Natural killer cell treated with Interleukin-12 subunit alpha and Interleukin-12 subunit beta and Interleukin-15 and Interleukin-18, amount 100 ng/mL, for 72 hours (primary cell): ENCODE data around the gene AP3B2. TPM values are rescaled to one million over a fixed set of nuclear protein-coding genes. Genes with fewer than 3 reads are reported as not detected.

ENCODE experiments used
- ATAC-seq, 2 donors: fragments of 150-1000 bp; cut with Tn5 transposase in 1 of 2; sonication (Bioruptor Pico), chemical (Tn5 transposase) in 1 of 2; 2 replicates each; pipeline ENCODE4 v1.10.0; 2021
- DNase-seq: peaks from one replicate; pipeline ENCODE4 v3.0.0; 2022; ENCODE audit warnings: low spot score
- H3K27ac Mint-ChIP-seq, 2 donors: 1 replicate in 1 of 2; 2 replicates in 1 of 2; pipeline ENCODE4 v1.8.0; 2022; ENCODE audit warnings: mixed read lengths in 2 of 2, mild to moderate bottlenecking in 1 of 2, moderate library complexity in 1 of 2
- H3K27me3 Mint-ChIP-seq, 2 donors: 1 replicate in 1 of 2; 2 replicates in 1 of 2; pipeline ENCODE4 v1.8.0; 2022; ENCODE audit warnings: mixed read lengths in 2 of 2
- H3K36me3 Mint-ChIP-seq: one replicate; pipeline ENCODE4 v1.8.0; 2022; ENCODE audit warnings: mixed read lengths
- H3K4me1 Mint-ChIP-seq, 2 donors: 1 replicate in 1 of 2; 2 replicates in 1 of 2; pipeline ENCODE4 v1.8.0; 2022; ENCODE audit warnings: low read depth in 2 of 2, mixed read lengths in 2 of 2, mild to moderate bottlenecking in 1 of 2
- H3K4me3 Mint-ChIP-seq: one replicate; pipeline ENCODE4 v1.8.0; 2022; ENCODE audit warnings: mixed read lengths
- H3K9me3 Mint-ChIP-seq: 2 replicates; pipeline ENCODE4 v1.8.0; 2022; ENCODE audit warnings: mixed read lengths
- total RNA-seq, 2 donors: library from RNA; stranded (reverse); gene quantifications; one replicate each; pipeline ENCODE4 v1.2.3, GENCODE V29; 2022

AP3B2 gene
- total RNA-seq, 2 donors from 2014 or later = 1.1 to 1.4 TPM

DNA sequence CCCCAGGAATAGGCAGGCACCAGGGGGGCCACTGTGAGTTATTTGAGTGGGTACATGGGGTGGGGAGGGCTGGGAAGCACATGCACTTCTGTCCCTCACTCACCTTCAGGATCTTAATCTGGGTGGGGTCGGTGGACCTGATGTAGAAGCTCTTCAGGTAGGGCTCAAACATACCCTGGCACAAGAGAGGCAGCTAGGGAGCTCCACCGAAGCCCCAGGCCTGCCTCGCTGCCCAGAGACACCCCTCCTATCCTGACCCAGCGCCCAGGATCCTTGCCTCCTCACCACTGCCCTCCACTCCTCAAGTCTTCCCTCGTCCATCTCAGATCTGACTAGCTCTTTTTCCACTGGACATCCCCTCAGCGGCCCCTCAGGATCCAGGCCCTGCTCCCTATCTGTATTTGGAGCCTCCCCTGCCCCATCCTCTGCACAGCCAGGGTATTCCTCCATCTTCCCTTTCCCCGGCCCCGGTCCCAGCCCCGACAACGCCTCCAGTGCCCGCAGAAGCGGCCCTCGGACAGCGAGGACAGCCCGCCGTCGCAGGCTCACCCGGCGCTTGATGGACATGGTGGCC, 30.0 kb downstream of the AP3B2 start:
- peaks cover 0 to 14% of the 10 kb centered on the region in 2 donors for H3K4me1 Mint-ChIP-seq
- H3K9me3 Mint-ChIP-seq = no peaks in the 10 kb centered on the region
- H3K27me3 Mint-ChIP-seq = peaks cover 15 to 28% of the 10 kb centered on the region in 2 donors
- no peak for DNase-seq
- no peak for ATAC-seq
- H3K4me3 Mint-ChIP-seq = peak overlapping the region; percentile 72
- H3K36me3 Mint-ChIP-seq = no peaks in the 10 kb centered on the region
- peak overlapping the region in 1 of 2 donors; percentile 40 for H3K27ac Mint-ChIP-seq

DNA sequence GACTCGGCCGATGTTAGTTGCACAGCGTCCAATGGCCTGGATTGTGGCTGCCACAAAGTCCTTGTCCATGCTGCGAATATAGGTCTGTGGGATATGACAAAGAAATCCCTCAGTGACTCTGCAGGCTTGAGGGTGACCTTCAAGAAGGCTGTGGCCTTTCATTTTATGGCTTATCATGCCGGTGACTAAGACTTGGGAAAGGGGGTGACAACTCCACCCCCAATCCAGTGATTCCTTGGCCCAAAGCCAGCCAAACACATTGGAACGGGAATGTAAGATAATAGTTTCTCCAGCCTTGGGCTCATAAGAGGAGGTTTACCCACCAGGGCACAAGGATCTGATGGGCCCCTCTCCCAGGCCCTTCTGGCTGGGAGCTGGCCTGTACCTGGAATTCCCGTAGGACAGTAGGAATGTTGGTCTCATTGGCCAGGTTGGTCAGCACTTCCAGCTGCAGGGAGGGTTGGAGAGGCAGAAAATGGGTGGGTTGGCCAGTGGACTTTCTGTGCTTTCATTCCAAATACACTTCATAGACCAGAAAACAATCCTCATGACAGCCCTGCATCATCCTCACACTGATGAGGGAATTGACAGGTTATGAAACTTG, 31.9 kb downstream of the AP3B2 start:
- Mint-ChIP-seq H3K27me3 (peaks cover 7 to 22% of the 10 kb centered on the region in 2 donors), H3K36me3 (no peaks in the 10 kb centered on the region), H3K4me1 (peaks cover 0 to 14% of the 10 kb centered on the region in 2 donors), H3K27ac (no peak overlapping the region), H3K9me3 (no peaks in the 10 kb centered on the region), H3K4me3 (no peak overlapping the region)
- ATAC-seq (no peak), DNase-seq (no peak)

DNA sequence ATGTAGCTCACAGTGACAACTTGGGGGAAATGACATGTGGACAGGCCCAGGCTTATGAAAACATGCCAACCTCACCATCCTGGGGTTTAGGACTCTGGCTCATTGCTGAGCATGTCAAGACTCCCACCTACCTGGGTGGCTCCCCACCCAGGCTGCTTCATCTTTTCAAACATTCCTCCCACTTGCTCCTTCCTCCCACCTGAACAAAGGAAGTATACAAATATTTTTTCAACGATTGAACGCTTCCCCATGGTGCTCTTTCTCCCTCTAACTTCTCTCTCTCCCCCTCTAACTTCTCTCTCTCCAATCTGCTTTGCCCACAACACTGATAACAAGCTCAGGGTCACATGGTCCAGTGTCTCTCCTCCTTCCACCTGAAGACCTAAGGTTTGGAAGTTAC, 34.8 kb downstream of the AP3B2 start:
- Mint-ChIP-seq H3K36me3 (no peaks in the 10 kb centered on the region), H3K27me3 (peaks cover 14 to 19% of the 10 kb centered on the region in 2 donors), H3K9me3 (no peaks in the 10 kb centered on the region), H3K4me3 (no peak overlapping the region), H3K27ac (no peak overlapping the region), H3K4me1 (peaks cover 0 to 3% of the 10 kb centered on the region in 2 donors)
- ATAC-seq (no peak), DNase-seq (no peak)

DNA sequence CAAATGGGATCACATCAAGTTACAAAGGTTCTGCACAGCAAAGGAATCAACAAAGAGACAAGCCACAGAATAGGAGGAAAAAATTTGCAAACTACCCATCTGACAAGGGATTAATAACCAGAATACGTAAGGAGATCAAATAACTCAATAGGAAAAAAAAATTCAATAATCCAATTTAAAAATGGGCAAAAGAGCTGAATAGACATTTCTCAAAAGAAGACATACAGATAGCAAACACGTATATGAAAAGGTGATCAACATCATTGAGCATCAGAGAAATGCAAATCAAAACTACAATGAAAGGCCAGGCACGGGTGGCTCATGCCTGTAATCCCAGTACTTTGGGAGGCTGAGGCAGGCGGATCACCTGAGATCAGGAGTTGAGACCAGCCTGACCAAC, 39.0 kb downstream of the AP3B2 start:
- Mint-ChIP-seq H3K4me3 (no peak overlapping the region), H3K27ac (no peak overlapping the region), H3K9me3 (no peaks in the 10 kb centered on the region), H3K36me3 (no peaks in the 10 kb centered on the region), H3K4me1 (no peaks in the 10 kb centered on the region), H3K27me3 (peaks cover 16 to 18% of the 10 kb centered on the region in 2 donors)
- ATAC-seq (no peak), DNase-seq (no peak)

DNA sequence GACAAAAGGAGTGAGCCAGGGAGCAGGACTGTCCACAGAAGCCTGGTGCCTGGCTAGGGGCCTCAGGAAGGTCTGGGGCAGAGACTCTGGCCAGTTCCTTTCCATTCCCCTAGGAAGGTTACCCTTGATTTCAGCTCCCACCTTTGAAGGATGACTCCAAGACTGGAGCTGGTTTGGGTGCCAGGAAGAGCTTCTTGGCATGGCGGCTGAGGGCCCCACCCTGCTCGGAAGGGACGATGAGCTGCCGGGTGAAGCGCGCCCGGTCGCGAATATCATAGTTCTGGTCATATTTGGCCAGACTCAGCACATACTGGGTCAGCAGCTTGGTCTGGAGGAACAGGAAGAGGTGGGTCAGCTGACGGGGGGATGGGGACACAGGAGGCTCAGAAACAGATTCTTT, 43.1 kb downstream of the AP3B2 start:
- Mint-ChIP-seq H3K4me3 (no peak overlapping the region), H3K27me3 (peaks cover 13 to 16% of the 10 kb centered on the region in 2 donors), H3K27ac (no peak overlapping the region), H3K9me3 (no peaks in the 10 kb centered on the region), H3K36me3 (no peaks in the 10 kb centered on the region), H3K4me1 (no peaks in the 10 kb centered on the region)
- no peak for DNase-seq
- ATAC-seq = no peak

DNA sequence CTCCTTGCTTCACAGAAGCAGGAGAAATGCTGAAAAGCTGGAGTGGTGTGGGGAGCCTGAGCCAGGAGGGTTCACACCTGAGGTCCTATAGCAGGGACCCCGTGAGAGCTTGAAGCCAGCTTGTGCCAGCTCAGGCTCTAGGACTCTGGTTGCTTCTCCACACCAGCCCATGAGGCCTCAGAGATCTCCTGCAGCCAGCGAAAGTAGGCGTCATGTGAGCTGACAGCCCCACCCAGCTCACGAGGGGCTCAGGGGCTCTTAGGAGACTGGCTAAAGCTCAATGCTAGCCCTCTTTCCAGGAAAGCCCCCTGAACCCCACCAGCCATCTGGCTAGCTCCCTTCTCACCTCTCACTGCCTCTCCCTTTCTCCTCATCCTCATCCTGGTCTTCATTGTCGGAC, 45.7 kb downstream of the AP3B2 start:
- no peak for ATAC-seq
- no peaks in the 10 kb centered on the region for H3K36me3 Mint-ChIP-seq
- H3K27ac Mint-ChIP-seq = no peak overlapping the region

DNA sequence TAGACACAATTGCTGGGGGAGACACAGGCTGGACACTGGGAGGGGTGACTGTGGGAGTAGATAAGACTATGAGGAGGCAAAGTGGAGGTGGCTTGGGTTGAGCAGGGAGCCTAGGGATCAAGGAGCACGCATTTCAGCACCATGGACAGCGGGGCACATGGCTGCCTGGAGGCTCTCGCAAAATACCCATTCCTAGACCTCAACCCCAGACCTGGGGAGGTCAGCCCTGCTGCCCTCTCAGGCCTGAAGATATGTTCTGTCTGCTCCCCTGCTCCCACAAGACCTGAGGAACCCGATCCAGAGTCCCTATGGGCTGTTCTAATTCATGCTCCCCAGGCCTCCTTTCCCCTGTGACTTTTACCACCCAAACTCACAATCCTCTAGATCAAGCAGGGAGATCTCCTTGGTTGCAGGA, 46.5 kb downstream of the AP3B2 start:
- no peaks in the 10 kb centered on the region for H3K4me1 Mint-ChIP-seq
- H3K4me3 Mint-ChIP-seq = no peak overlapping the region
- ATAC-seq = no peak
- peaks cover 11 to 23% of the 10 kb centered on the region in 2 donors for H3K27me3 Mint-ChIP-seq
- no peak for DNase-seq
- no peaks in the 10 kb centered on the region for H3K9me3 Mint-ChIP-seq
- H3K27ac Mint-ChIP-seq = no peak overlapping the region
- no peaks in the 10 kb centered on the region for H3K36me3 Mint-ChIP-seq

More for the DNA sequence above, 45.7 kb downstream of the AP3B2 start:
- no peak for DNase-seq
- Mint-ChIP-seq H3K27me3 (peaks cover 19 to 26% of the 10 kb centered on the region in 2 donors), H3K4me1 (no peaks in the 10 kb centered on the region), H3K9me3 (no peaks in the 10 kb centered on the region), H3K4me3 (no peak overlapping the region)

DNA sequence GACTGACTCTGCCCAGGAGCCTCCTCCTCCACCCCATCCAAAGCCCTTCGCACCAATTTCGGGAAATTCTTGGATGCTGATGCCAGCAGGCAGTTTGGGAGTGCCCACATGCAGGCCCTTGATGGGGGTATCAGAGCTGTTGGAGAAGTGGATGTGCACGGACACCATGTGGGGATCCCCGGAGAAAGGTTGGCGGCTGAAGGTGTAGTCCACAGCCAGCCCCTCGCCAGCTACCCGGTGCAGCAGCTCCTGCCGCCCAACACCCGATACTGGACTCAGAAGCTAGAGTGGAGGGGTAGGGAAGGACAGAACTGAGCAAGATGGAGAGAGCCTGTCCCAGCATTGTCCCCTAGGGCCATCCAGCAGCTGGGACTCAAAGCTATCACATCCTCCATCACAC, 47.0 kb downstream of the AP3B2 start:
- peaks cover 11 to 23% of the 10 kb centered on the region in 2 donors for H3K27me3 Mint-ChIP-seq
- no peaks in the 10 kb centered on the region for H3K4me1 Mint-ChIP-seq
- no peaks in the 10 kb centered on the region for H3K9me3 Mint-ChIP-seq
- no peak for ATAC-seq
- H3K36me3 Mint-ChIP-seq = no peaks in the 10 kb centered on the region
- no peak for DNase-seq
- no peak overlapping the region for H3K27ac Mint-ChIP-seq
- no peak overlapping the region for H3K4me3 Mint-ChIP-seq

DNA sequence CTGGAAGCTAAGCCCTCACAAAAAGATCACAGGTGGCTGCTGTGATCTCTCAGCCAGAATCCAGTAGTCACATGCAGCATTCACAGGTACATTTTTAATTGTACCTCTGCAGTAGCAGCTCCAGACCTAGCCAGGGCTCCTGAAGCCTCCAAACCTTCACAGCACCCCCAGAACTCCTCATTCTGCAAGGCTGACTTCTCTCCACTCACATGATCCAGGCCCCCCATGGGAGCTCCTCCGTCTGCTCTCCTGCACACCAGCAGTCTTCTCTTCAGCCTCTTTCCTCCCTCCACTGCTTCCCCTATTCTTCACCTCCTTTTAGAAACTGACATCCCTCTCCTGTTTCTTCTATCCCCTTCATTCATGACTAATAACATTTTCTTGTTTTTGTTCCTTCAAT, 49.3 kb downstream of the AP3B2 start:
- Mint-ChIP-seq H3K36me3 (no peaks in the 10 kb centered on the region), H3K27ac (no peak overlapping the region), H3K4me1 (no peaks in the 10 kb centered on the region), H3K27me3 (peaks cover 11 to 24% of the 10 kb centered on the region in 2 donors), H3K9me3 (no peaks in the 10 kb centered on the region), H3K4me3 (no peak overlapping the region)
- no peak for DNase-seq
- no peak for ATAC-seq

DNA sequence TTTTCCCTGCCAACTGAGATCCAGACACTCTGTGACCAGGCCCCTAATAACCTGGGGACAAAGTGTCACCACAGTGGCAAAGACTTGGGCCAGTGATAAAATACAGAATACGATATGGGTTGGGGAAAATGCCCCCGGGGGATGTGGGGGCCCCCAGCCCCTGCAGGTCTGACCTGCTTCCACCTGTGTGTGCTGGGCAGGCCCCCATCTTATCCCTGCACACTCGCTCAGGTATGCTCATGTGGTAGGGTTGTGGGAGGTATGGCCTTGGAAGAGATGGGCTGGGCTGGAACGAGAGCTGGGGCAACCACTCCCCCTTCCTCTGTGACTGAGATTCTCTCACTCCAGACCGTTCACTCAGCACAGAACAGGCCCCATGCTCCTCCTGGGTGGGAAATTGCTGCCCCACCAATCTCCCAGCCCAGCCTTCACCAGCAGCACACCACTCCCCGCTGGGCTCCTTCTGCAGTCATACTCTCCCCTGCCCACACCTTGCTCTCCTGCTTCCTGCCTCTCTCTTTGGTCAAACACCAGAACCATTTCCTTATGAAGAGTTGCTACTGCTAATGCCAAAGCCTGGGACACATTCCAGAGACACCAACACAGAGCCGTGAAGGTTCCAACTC, 52.9 kb downstream of the AP3B2 start:
- no peak overlapping the region for H3K4me3 Mint-ChIP-seq
- no peak for DNase-seq

DNA sequence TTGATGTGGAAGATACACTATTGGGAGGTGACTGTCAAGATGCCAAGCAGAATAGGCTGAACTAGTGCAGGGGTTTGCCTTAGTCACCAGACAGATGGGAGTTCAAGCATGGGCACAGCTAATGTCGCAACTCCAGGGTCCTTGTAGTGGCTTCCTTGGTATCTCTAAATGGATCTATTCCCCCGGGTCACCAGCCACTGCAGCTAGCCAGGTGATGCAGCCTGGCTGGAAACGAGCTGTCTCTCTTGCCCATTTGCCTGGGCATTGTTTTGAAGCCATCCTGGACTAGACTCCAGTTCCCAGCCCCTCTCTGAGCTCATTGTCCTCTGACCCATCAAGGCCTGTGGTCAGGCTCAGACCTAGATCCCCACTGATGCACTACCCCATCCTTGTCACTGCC, 54.1 kb downstream of the AP3B2 start:
- Mint-ChIP-seq H3K9me3 (no peaks in the 10 kb centered on the region), H3K27ac (no peak overlapping the region), H3K36me3 (no peaks in the 10 kb centered on the region)

More for the DNA sequence above, 52.9 kb downstream of the AP3B2 start:
- Mint-ChIP-seq H3K27ac (no peak overlapping the region), H3K4me1 (no peaks in the 10 kb centered on the region), H3K9me3 (no peaks in the 10 kb centered on the region), H3K36me3 (no peaks in the 10 kb centered on the region), H3K27me3 (peaks cover 25 to 26% of the 10 kb centered on the region in 2 donors)
- ATAC-seq = no peak

DNA sequence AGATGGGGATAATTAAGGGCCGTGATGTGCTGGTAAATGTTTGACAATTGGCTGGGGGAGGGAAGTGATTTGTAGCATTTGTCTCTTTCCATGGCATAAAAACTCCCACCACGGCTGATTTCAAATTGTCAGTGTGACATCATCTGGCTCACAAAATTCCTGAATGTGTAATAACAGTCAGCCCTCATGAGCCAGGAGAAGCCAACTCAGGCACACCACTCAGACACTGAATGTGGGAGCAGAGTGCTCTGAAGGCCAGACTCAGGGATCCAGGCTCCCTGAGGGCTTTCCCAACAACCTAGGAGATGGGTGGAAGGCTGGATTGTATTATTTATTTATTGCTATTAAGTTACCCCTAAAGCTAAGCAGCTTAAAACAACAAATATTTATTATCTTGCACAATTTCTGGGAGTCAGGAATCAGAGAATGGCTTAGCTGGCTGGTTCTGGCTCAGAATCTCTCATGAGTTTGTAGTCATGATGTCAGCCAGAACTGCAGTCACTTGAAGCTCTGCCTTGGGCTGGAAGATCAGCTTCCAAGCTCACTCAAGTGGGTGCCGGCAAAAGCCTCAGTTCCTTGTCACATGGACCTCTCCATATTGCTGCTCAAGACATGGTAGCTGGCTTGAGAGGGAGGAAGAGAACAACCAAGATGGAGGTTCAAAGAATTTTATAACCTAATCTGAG, 56.0 kb downstream of the AP3B2 start:
- Mint-ChIP-seq H3K4me3 (no peak overlapping the region), H3K27me3 (peaks cover 21 to 22% of the 10 kb centered on the region in 2 donors), H3K27ac (no peak overlapping the region), H3K36me3 (no peaks in the 10 kb centered on the region), H3K9me3 (no peaks in the 10 kb centered on the region), H3K4me1 (no peaks in the 10 kb centered on the region)
- ATAC-seq (no peak), DNase-seq (no peak)

More for the DNA sequence above, 54.1 kb downstream of the AP3B2 start:
- Mint-ChIP-seq H3K27me3 (peaks cover 17 to 23% of the 10 kb centered on the region in 2 donors), H3K4me3 (no peak overlapping the region), H3K4me1 (no peaks in the 10 kb centered on the region)
- ATAC-seq (no peak), DNase-seq (no peak)

DNA sequence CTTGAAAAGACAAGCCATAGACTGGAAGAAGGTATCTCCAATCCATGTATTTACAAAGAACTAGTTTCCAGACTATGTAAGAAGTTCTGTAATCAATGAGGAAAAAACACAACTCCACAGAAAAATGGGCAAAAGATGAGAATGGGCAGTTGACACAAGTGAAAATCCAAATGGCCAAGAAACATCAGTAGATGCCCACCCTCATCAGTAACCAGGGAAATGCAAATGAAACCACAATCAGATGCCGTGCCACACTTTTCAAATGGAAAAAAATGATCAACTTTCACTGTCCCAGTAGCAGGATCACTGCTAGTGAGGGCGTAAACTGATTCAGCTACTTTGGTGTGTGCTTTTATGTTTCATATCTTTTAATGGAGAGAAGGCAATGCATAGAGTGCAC, 58.0 kb downstream of the AP3B2 start:
- DNase-seq (no peak), ATAC-seq (no peak)
- no peaks in the 10 kb centered on the region for H3K4me1 Mint-ChIP-seq
- no peak overlapping the region for H3K4me3 Mint-ChIP-seq
- H3K27ac Mint-ChIP-seq = no peak overlapping the region
- no peaks in the 10 kb centered on the region for H3K9me3 Mint-ChIP-seq
- no peaks in the 10 kb centered on the region for H3K36me3 Mint-ChIP-seq
- peaks cover 20 to 24% of the 10 kb centered on the region in 2 donors for H3K27me3 Mint-ChIP-seq
